ENCODE results near the gene CDC34. TPM values are rescaled to one million over a fixed set of nuclear protein-coding genes. Genes with fewer than 3 reads are reported as not detected.

Gene CDC34
- total RNA-seq, 1 experiment from 2014 or later = 93.3 TPM

DNA sequence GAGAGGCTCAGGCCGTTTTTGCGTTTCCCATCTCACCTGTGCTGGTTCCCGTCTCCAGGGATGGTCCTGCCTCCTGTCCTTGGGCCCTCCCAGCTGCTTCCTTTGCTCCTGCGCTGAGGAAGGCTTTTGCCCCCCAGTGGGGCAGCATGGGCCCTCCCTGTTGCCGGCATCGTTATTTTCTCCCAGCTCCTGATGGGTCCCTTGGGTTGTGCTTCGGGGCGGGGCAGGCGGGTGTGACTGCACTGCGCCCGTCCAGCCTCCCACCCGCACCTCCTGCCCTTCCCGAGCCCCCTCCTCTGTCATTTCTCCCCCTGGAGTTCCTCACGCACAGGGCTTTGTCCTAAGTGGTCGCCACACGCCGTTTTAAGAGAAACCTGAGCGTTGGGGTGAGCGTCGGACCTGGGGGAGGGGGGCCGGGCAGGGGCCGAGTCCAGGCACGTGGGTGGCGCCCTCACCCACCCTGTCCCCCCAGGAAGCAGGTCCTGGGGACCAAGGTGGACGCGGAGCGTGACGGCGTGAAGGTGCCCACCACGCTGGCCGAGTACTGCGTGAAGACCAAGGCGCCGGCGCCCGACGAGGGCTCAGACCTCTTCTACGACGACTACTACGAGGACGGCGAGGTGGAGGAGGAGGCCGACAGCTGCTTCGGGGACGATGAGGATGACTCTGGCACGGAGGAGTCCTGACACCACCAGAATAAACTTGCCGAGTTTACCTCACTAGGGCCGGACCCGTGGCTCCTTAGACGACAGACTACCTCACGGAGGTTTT is 9.5 kb downstream of the CDC34 start:
- Histone ChIP-seq H3K36me3 (ENCODE audit: low read depth) (peaks cover 10% of the 10 kb centered on the region; the same call in 1 of the 2 replicates), H3K27me3 (ENCODE audit: insufficient read depth, low read depth) (no peaks in the 10 kb centered on the region), H3K4me3 (no peak overlapping the region), H3K4me2 (no peak overlapping the region), H3K4me1 (replicated peaks; ENCODE audit: insufficient read depth) (peaks cover 3% of the 10 kb centered on the region; the same call in 1 of the 2 replicates), H3K27ac (no peak overlapping the region), H3K9me2 (ENCODE audit: insufficient read depth) (no peaks in the 10 kb centered on the region), H3K9me3 (ENCODE audit: insufficient read depth, low read depth) (no peaks in the 10 kb centered on the region), H2AFZ (no peak overlapping the region), H3K79me2 (ENCODE audit: low read depth) (peaks cover 5% of the 10 kb centered on the region), H3F3A (ENCODE audit: insufficient read depth, low read depth) (peaks cover 6% of the 10 kb centered on the region; the same call in 1 of the 2 replicates), H4K20me1 (ENCODE audit: insufficient read depth) (peaks cover 22% of the 10 kb centered on the region)
- no TSS peak for BruUV-seq (replicated peaks)
- ChIA-PET POLR2A (ENCODE audit: unreplicated experiment) (no interaction called here), CTCF (no interaction called here)
- TF ChIP-seq, protein P1, sequence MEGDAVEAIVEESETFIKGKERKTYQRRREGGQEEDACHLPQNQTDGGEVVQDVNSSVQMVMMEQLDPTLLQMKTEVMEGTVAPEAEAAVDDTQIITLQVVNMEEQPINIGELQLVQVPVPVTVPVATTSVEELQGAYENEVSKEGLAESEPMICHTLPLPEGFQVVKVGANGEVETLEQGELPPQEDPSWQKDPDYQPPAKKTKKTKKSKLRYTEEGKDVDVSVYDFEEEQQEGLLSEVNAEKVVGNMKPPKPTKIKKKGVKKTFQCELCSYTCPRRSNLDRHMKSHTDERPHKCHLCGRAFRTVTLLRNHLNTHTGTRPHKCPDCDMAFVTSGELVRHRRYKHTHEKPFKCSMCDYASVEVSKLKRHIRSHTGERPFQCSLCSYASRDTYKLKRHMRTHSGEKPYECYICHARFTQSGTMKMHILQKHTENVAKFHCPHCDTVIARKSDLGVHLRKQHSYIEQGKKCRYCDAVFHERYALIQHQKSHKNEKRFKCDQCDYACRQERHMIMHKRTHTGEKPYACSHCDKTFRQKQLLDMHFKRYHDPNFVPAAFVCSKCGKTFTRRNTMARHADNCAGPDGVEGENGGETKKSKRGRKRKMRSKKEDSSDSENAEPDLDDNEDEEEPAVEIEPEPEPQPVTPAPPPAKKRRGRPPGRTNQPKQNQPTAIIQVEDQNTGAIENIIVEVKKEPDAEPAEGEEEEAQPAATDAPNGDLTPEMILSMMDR (conservative IDR thresholded peaks at IDR 0.05) = no peak
- TF ChIP-seq EZH2 (IDR thresholded peaks at IDR 0.05; ENCODE audit: low read depth) = no peak
- intact Hi-C loops (cut with micrococcal nuclease; ENCODE audit: unreplicated experiment) = no loop called here
- DNase-seq = no peak

DNA sequence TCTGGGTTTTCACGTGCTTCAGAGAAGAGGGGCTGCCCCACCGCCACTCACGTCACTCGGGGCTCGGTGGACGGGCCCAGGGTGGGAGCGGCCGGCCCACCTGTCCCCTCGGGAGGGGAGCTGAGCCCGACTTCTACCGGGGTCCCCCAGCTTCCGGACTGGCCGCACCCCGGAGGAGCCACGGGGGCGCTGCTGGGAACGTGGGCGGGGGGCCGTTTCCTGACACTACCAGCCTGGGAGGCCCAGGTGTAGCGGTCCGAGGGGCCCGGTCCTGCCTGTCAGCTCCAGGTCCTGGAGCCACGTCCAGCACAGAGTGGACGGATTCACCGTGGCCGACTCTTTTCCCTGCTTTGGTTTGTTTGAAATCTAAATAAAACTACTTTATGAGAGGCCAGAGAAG is 10.1 kb downstream of the CDC34 start:
- TF ChIP-seq, protein P1 (conservative IDR thresholded peaks at IDR 0.05) = no peak
- TF ChIP-seq EZH2 (IDR thresholded peaks at IDR 0.05; ENCODE audit: low read depth) = no peak
- BruUV-seq (replicated peaks) = no TSS peak
- peaks cover 6% of the 10 kb centered on the region; the same call in 1 of the 2 replicates for H3F3A ChIP-seq (ENCODE audit: insufficient read depth, low read depth)
- H3K9me3 ChIP-seq (ENCODE audit: insufficient read depth, low read depth) = no peaks in the 10 kb centered on the region
- ChIA-PET POLR2A (ENCODE audit: unreplicated experiment) (no interaction called here), CTCF (no interaction called here)
- peaks cover under 1% of the 10 kb centered on the region; the same call in 1 of the 2 replicates for H3K79me2 ChIP-seq (ENCODE audit: low read depth)
- no peaks in the 10 kb centered on the region for H3K9me2 ChIP-seq (ENCODE audit: insufficient read depth)
- no peak for DNase-seq
- H2AFZ ChIP-seq = no peak overlapping the region
- no peaks in the 10 kb centered on the region for H3K27me3 ChIP-seq (ENCODE audit: insufficient read depth, low read depth)
- H3K36me3 ChIP-seq (ENCODE audit: low read depth) = 0 out of 2 replicates have a peak, but pooled peaks cover 4% of the 10 kb centered on the region
- peaks cover 15% of the 10 kb centered on the region for H4K20me1 ChIP-seq (ENCODE audit: insufficient read depth)
- no peak overlapping the region for H3K4me3 ChIP-seq
- no peaks in the 10 kb centered on the region for H3K4me1 ChIP-seq (replicated peaks; ENCODE audit: insufficient read depth)
- no peak overlapping the region for H3K4me2 ChIP-seq
- intact Hi-C loops (cut with micrococcal nuclease; ENCODE audit: unreplicated experiment) = no loop called here
- H3K27ac ChIP-seq = no peak overlapping the region

DNA sequence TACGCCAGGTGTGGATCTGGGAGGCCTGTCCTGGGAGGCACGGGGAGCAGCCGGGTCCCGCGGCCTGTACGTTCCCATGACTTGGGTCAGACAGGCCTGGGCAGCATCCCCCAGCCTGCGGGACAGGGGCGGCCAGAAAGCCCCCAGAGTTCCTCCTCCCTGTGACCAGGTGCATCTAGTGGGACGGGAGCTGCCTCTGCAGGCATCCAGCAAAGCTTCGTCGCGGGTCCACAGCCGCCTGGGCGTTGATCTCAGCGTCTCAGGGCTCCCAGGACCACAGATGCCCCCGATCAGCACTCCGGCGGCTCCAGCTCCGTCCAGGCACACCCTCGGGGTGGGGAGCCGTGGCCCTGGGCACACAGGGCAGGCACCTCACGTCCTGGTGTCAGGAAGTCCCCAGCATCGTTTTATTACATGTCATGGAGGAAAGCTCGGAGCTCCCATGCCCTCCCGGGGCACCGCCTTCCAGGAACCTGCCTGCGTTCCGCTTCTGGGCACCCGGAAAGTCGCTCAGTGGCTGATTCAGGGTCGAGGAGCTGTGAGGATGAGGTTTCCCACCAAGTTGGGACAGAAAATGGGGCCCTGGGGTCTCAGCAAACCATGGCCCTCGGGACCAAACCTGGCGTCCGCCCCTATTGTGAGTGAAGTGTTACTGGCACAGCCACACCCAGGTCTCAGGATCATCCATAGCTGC is 10.8 kb downstream of the CDC34 start:
- peaks cover 9% of the 10 kb centered on the region; the same call in 1 of the 2 replicates for H4K20me1 ChIP-seq (ENCODE audit: insufficient read depth)
- no peaks in the 10 kb centered on the region for H3K27me3 ChIP-seq (ENCODE audit: insufficient read depth, low read depth)
- DNase-seq = no peak
- no peaks in the 10 kb centered on the region; the same call in 1 of the 2 replicates for H3K79me2 ChIP-seq (ENCODE audit: low read depth)
- H3K4me2 ChIP-seq = no peak overlapping the region
- ChIA-PET CTCF (no interaction called here), POLR2A (ENCODE audit: unreplicated experiment) (no interaction called here)
- no peaks in the 10 kb centered on the region for H3K9me2 ChIP-seq (ENCODE audit: insufficient read depth)
- no peaks in the 10 kb centered on the region for H3K4me1 ChIP-seq (replicated peaks; ENCODE audit: insufficient read depth)
- no peaks in the 10 kb centered on the region for H3K36me3 ChIP-seq (ENCODE audit: low read depth)
- TF ChIP-seq EZH2 (IDR thresholded peaks at IDR 0.05; ENCODE audit: low read depth) = no peak
- TF ChIP-seq, protein P1 (conservative IDR thresholded peaks at IDR 0.05) = no peak
- no TSS peak for BruUV-seq (replicated peaks)
- peaks cover 6% of the 10 kb centered on the region; the same call in 1 of the 2 replicates for H3F3A ChIP-seq (ENCODE audit: insufficient read depth, low read depth)
- intact Hi-C loops (cut with micrococcal nuclease; ENCODE audit: unreplicated experiment) = no loop called here
- H2AFZ ChIP-seq = no peak overlapping the region
- H3K4me3 ChIP-seq = no peak overlapping the region
- H3K9me3 ChIP-seq (ENCODE audit: insufficient read depth, low read depth) = no peaks in the 10 kb centered on the region
- H3K27ac ChIP-seq = no peak overlapping the region
